WI38 (cell line): ENCODE results near the gene FXYD4.

Experiments used
- H3K4me3 ChIP-seq: 2 replicates; pipeline ENCODE4 v1.5.1; 2011; ENCODE audit warnings: low read depth, mild to moderate bottlenecking, control low read depth, low read length
- TF ChIP-seq, protein P1 (sequence below): IDR thresholded peaks from 2 replicates; pipeline ENCODE4 v1.5.1; 2012; ENCODE audit warnings: low read depth, mild to moderate bottlenecking, control low read depth, low read length

FXYD4 gene

GRCh38 chr10:43383204-43383971 lies 12.0 kb downstream of the FXYD4 start:
- TF ChIP-seq, protein P1, sequence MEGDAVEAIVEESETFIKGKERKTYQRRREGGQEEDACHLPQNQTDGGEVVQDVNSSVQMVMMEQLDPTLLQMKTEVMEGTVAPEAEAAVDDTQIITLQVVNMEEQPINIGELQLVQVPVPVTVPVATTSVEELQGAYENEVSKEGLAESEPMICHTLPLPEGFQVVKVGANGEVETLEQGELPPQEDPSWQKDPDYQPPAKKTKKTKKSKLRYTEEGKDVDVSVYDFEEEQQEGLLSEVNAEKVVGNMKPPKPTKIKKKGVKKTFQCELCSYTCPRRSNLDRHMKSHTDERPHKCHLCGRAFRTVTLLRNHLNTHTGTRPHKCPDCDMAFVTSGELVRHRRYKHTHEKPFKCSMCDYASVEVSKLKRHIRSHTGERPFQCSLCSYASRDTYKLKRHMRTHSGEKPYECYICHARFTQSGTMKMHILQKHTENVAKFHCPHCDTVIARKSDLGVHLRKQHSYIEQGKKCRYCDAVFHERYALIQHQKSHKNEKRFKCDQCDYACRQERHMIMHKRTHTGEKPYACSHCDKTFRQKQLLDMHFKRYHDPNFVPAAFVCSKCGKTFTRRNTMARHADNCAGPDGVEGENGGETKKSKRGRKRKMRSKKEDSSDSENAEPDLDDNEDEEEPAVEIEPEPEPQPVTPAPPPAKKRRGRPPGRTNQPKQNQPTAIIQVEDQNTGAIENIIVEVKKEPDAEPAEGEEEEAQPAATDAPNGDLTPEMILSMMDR, result no peak

GRCh38 chr10:43384252-43385221 lies 13.1 kb downstream of the FXYD4 start:
- TF ChIP-seq, protein P1, result no peak
- no peak overlapping the region for H3K4me3 ChIP-seq

More at GRCh38 chr10:43383204-43383971, 12.0 kb downstream of the FXYD4 start:
- no peak overlapping the region for H3K4me3 ChIP-seq

DNA sequence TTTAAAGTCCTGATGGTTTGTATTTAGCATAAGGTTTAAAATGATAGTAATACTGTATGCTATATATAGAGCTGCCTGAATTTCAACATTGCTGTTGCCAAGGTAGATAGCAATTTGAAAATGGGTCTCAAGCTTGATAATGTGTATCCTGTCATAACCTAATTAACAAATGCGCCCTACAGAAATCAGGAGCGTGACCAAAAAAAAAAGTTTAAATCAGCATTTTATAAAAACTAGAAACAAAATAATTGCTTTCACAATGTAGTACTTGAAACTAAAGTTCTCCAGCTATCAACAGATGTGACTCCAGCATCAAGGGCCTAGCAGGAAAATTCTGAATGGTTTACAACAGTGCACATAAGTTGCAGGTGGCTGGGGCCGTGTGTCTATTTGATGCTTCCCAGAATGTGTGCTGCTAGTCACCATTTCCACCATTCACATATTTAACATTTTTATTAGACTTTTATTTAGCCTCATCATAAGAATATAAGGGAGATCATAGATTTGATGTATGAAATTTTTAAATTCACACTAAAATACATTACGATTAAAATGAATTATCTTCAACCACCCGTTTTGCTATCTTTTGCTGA lies 14.1 kb downstream of the FXYD4 start:
- no peak overlapping the region for H3K4me3 ChIP-seq
- TF ChIP-seq, protein P1, result no peak

DNA sequence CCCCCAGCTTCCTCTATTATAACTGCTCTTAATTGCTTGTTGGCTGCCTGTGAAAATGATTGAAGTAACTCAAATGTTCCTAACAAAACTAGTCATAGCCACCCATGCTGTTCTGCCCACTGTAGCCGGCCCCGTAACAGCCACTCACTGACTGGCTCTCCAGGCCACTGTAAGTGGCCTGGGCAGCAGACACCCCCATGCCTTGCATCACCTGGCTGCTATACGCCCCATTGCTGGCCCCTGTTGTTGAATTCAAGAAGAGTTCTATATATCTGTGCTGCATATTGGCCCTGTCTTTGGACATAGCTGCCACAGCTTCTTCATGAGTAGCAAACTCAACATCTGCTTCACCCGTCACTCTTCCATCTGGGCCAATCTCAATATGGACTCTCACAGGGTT lies 15.1 kb downstream of the FXYD4 start:
- TF ChIP-seq, protein P1, result no peak
- H3K4me3 ChIP-seq, result no peak overlapping the region

DNA sequence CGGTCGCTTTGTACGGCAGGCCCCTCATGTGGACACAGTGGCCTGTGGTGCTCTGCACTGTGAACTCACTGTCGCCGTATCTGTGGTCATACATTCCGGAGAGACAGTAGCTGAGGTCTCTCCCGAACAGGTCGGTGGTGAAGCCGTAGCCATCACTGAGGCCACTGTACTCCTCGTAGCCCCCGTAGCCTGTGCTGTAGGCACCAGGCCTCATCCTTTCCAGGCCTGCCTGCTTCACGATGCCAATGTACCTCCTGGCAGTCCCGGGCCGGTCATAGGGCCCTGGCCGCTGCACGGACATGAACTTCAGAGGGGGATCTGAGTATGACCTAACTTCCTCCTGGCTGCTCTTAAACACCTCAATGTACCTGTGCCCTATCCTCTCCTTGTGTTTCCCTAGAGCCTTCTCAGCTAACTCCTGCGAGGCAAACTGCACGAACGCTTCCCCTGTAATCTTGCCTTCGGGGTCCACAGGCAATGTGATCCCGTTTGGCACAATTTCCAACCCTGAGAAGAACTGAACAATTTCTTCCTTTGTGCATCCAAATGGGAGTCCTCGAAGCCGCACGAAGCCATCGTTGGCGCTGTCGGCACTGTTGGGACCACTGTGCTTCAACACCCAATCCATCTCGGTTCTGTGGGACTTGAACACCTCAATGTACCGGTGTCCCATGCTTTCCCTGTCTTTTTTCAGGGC lies 15.7 kb downstream of the FXYD4 start:
- H3K4me3 ChIP-seq, result no peak overlapping the region
- TF ChIP-seq, protein P1, result no peak

- TF ChIP-seq, protein P1, result no peak
- H3K4me3 ChIP-seq, result no peak overlapping the region
Observed at GRCh38 chr10:43387678-43388032, 16.2 kb downstream of the FXYD4 start.
